ENCODE measurements around the gene TOM1L1. TPM values are rescaled to one million over a fixed set of nuclear protein-coding genes. Genes with fewer than 3 reads are reported as not detected.
"Not testable (repeated sequence)": the region's sequence is repeated elsewhere in the genome, so short reads cannot be mapped to it uniquely, and the experiment has no call there.

TOM1L1 gene
- total and polyA plus RNA-seq, 2 donors from 2014 or later = 57.7 to 85.7 TPM

- Histone ChIP-seq H3K36me3 (ENCODE audit: control insufficient read depth in 2 of 3, insufficient read depth in 3 of 3, low read length in 3 of 3) (no peaks in the 10 kb centered on the region), H3K9me3 (ENCODE audit: control insufficient read depth in 2 of 3, insufficient read depth in 1 of 3, low read length in 3 of 3) (no peaks in the 10 kb centered on the region), H3K9ac (ENCODE audit: low read length in 3 of 3) (no peak overlapping the region), H3K4me3 (ENCODE audit: low read length in 3 of 3) (no peak overlapping the region), H3K27me3 (ENCODE audit: control insufficient read depth, insufficient read depth, low read length) (no peaks in the 10 kb centered on the region), H3K27ac (ENCODE audit: low read depth in 2 of 2, low read length in 2 of 2) (no peak overlapping the region), H3K4me1 (ENCODE audit: control insufficient read depth in 2 of 3, insufficient read depth in 2 of 3, low read depth in 1 of 3, low read length in 3 of 3) (no peaks in the 10 kb centered on the region)
- no peak for TF ChIP-seq CTCF (IDR thresholded peaks at IDR 0.05; ENCODE audit: borderline replicate concordance, extremely low read depth, insufficient read depth)
- intact Hi-C loops (cut with DNase I) = no loop called here
- DNase-seq (no peak), FAIRE-seq (no peak)
Observed at GRCh38 chr17:54870671-54871175, 29.9 kb upstream of the TOM1L1 start.

GRCh38 chr17:54875906-54876305 is 24.7 kb upstream of the TOM1L1 start:
- intact Hi-C loops (cut with DNase I); H3K27me3 ChIP-seq (ENCODE audit: control insufficient read depth, insufficient read depth, low read length); H3K9ac ChIP-seq (ENCODE audit: low read length in 3 of 3); DNase-seq; H3K9me3 ChIP-seq (ENCODE audit: control insufficient read depth in 2 of 3, insufficient read depth in 1 of 3, low read length in 3 of 3); H3K27ac ChIP-seq (ENCODE audit: low read depth in 2 of 2, low read length in 2 of 2); H3K4me1 ChIP-seq (ENCODE audit: control insufficient read depth in 2 of 3, insufficient read depth in 2 of 3, low read depth in 1 of 3, low read length in 3 of 3); FAIRE-seq; H3K4me3 ChIP-seq (ENCODE audit: low read length in 3 of 3); H3K36me3 ChIP-seq (ENCODE audit: control insufficient read depth in 2 of 3, insufficient read depth in 3 of 3, low read length in 3 of 3): not testable (repeated sequence)

GRCh38 chr17:54876656-54877195 is 23.9 kb upstream of the TOM1L1 start:
- intact Hi-C loops (cut with DNase I) = no loop called here
- H3K4me1 ChIP-seq (ENCODE audit: control insufficient read depth in 2 of 3, insufficient read depth in 2 of 3, low read depth in 1 of 3, low read length in 3 of 3) = no peaks in the 10 kb centered on the region
- no peak overlapping the region for H3K9ac ChIP-seq (ENCODE audit: low read length in 3 of 3)
- no peak for TF ChIP-seq CTCF (IDR thresholded peaks at IDR 0.05; ENCODE audit: borderline replicate concordance, extremely low read depth, insufficient read depth)
- DNase-seq = no peak
- no peak overlapping the region for H3K27ac ChIP-seq (ENCODE audit: low read depth in 2 of 2, low read length in 2 of 2)
- no peak for FAIRE-seq
- no peak overlapping the region for H3K4me3 ChIP-seq (ENCODE audit: low read length in 3 of 3)
- no peaks in the 10 kb centered on the region for H3K36me3 ChIP-seq (ENCODE audit: control insufficient read depth in 2 of 3, insufficient read depth in 3 of 3, low read length in 3 of 3)
- H3K27me3 ChIP-seq (ENCODE audit: control insufficient read depth, insufficient read depth, low read length) = no peaks in the 10 kb centered on the region
- H3K9me3 ChIP-seq (ENCODE audit: control insufficient read depth in 2 of 3, insufficient read depth in 1 of 3, low read length in 3 of 3) = no peaks in the 10 kb centered on the region

GRCh38 chr17:54881255-54881972 is 19.2 kb upstream of the TOM1L1 start:
- Histone ChIP-seq H3K9me3 (ENCODE audit: control insufficient read depth in 2 of 3, insufficient read depth in 1 of 3, low read length in 3 of 3) (no peaks in the 10 kb centered on the region), H3K4me1 (ENCODE audit: control insufficient read depth in 2 of 3, insufficient read depth in 2 of 3, low read depth in 1 of 3, low read length in 3 of 3) (no peaks in the 10 kb centered on the region), H3K36me3 (ENCODE audit: control insufficient read depth in 2 of 3, insufficient read depth in 3 of 3, low read length in 3 of 3) (no peaks in the 10 kb centered on the region), H3K27ac (ENCODE audit: low read depth in 2 of 2, low read length in 2 of 2) (no peak overlapping the region), H3K27me3 (ENCODE audit: control insufficient read depth, insufficient read depth, low read length) (no peaks in the 10 kb centered on the region), H3K4me3 (ENCODE audit: low read length in 3 of 3) (no peak overlapping the region), H3K9ac (ENCODE audit: low read length in 3 of 3) (no peak overlapping the region)
- intact Hi-C loops (cut with DNase I) = no loop called here
- FAIRE-seq = no peak
- no peak for TF ChIP-seq CTCF (IDR thresholded peaks at IDR 0.05; ENCODE audit: borderline replicate concordance, extremely low read depth, insufficient read depth)
- DNase-seq = no peak

Measured in kidney (tissue), 14 donors.